Spleen (tissue), 11 donors: ENCODE measurements around the gene GAB4. TPM values are rescaled to one million over a fixed set of nuclear protein-coding genes. Genes with fewer than 3 reads are reported as not detected.

ENCODE experiments used
- DNase-seq: peaks from one replicate; pipeline ENCODE4 v3.0.0-alpha.2; 2020
- H3K27ac ChIP-seq, 8 donors: fragments of 200-600 bp; sonication (generic) in 7 of 8; 1 replicate in 4 of 8; 2 replicates in 4 of 8; pipeline versions ENCODE4 v1.5.0 to v1.8.0; 2016 to 2021; ENCODE audit warnings: inconsistent platforms in 4 of 8, mild to moderate bottlenecking in 4 of 8, moderate library complexity in 1 of 8
- H3K27me3 ChIP-seq, 7 donors: fragments of 200-600 bp; sonication (generic) in 6 of 7; replicated peaks in 1 of 7; 1 replicate in 4 of 7; 2 replicates in 3 of 7; pipeline versions ENCODE4 v1.5.0 to v1.8.0; 2016 to 2021; ENCODE audit warnings: inconsistent platforms in 3 of 7, mild to moderate bottlenecking in 1 of 7
- H3K36me3 ChIP-seq, 6 donors: fragments of 200-600 bp; sonication (generic) in 5 of 6; 1 replicate in 4 of 6; 2 replicates in 2 of 6; pipeline versions ENCODE4 v1.5.0 to v1.8.0; 2016 to 2021; ENCODE audit warnings: inconsistent platforms in 2 of 6
- H3K4me1 ChIP-seq, 6 donors: fragments of 200-600 bp; sonication (generic) in 5 of 6; 1 replicate in 3 of 6; 2 replicates in 3 of 6; pipeline versions ENCODE4 v1.5.0 to v1.8.0; 2016 to 2021; ENCODE audit warnings: inconsistent platforms in 3 of 6
- H3K4me3 ChIP-seq, 8 donors: fragments of 200-600 bp; sonication (generic) in 7 of 8; 1 replicate in 4 of 8; 2 replicates in 4 of 8; pipeline versions ENCODE4 v1.5.0 to v1.8.0; 2016 to 2021; ENCODE audit warnings: inconsistent platforms in 4 of 8, mild to moderate bottlenecking in 4 of 8, moderate library complexity in 2 of 8
- H3K9me3 ChIP-seq, 8 donors: fragments of 200-600 bp; sonication (generic) in 7 of 8; 1 replicate in 4 of 8; 2 replicates in 4 of 8; pipeline versions ENCODE4 v1.5.0 to v1.8.0; 2016 to 2021; ENCODE audit warnings: inconsistent platforms in 4 of 8
- POLR2A ChIP-seq, 3 donors: fragments of 450-650 bp; IDR thresholded peaks; one replicate each; pipeline ENCODE4 v1.5.1; 2017; ENCODE audit warnings: antibody characterized with exemption in 3 of 3, mild to moderate bottlenecking in 1 of 3
- POLR2AphosphoS5 ChIP-seq, 3 donors: sonication (generic); formaldehyde crosslinking; IDR thresholded peaks; one replicate each; pipeline ENCODE4 v1.5.1; 2017; ENCODE audit warnings: antibody characterized with exemption in 3 of 3
- WGBS, 5 donors: extraction: QIAGEN DNeasy Blood & Tissue Kit in 3 of 5; methylation state at CpG; one replicate each; pipeline versions ENCODE4 v1.1.5 to v1.1.7; 2013 to 2018; 5-methylcytosine and 5-hydroxymethylcytosine counted together
- intact Hi-C: fragments of 100-400 bp; cut with DNase I; formaldehyde crosslinking; loops from one replicate; pipeline ENCODE4 v1.15.0; 2023; ENCODE audit warnings: low total_unique reads
- polyA plus RNA-seq, 3 donors: library from polyadenylated mRNA; stranded (reverse); fragments of 200-250 nt; gene quantifications; one replicate each; pipeline ENCODE4 v1.2.1, GENCODE V29; 2013
- total RNA-seq, 7 donors: library from RNA; depleted of rRNA in 3 of 7; stranded (reverse); fragments of >200 nt in 3 of 7; fragmentation: NEBNext Ultra II Directional in 4 of 7; extraction: Animal tissue kit (Norgen Biotek cat#: 25700) in 4 of 7; gene quantifications; one replicate each; pipeline versions ENCODE4 v1.1.0 to v1.2.1, GENCODE V29; 2016 to 2021
- TF ChIP-seq, protein P1 (sequence below), 11 experiments: fragments of 200-600 bp in 7 of 11; fragments of 450-650 bp in 4 of 11; sonication (generic) in 4 of 11; IDR thresholded peaks in 8 of 11; conservative IDR thresholded peaks in 3 of 11; 1 replicate in 7 of 11; 2 replicates in 4 of 11; pipeline versions ENCODE4 v1.4.0 to v1.8.0; 2016 to 2021; ENCODE audit warnings: antibody characterized with exemption in 11 of 11, inconsistent platforms in 4 of 11, mild to moderate bottlenecking in 1 of 11
- donor health status: healthy with polysubstance abuse.
- donor health status: DM: no; HTN: no; CAD: no; lungs with moderate emphysema.
- donor health status: DM: no; HTN: no; CAD: no.
- donor health status: Bipolar disorder and iron deficiency.
- donor health status: healthy.
- donor health status: DM: no; HTN: no; CAD: no.
- donor health status: DM: yes; HTN: yes; CAD: no.

The GAB4 gene
- total and polyA plus RNA-seq, 10 donors, result 0.03 to 0.46 (median 0.25) TPM; not detected in 7

DNA sequence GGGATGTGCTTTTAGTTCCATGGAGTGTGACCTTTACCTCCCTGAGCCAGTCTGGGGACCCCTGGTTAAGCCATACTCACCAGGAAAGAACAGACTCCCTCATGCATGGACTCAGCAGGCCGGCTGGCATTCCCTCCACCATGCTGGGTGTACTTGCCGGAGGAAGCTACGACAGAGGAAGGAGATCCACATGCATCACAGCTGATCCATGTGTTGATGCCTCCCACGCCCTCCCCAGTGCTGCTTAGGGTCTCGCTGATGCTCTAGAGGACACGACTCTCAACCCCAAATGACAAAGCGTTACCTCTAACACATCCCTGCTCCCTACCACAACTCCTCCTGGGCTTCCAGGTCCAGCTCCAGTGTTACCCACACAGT lies 39.8 kb downstream of the GAB4 start:
- TF ChIP-seq, protein P1, sequence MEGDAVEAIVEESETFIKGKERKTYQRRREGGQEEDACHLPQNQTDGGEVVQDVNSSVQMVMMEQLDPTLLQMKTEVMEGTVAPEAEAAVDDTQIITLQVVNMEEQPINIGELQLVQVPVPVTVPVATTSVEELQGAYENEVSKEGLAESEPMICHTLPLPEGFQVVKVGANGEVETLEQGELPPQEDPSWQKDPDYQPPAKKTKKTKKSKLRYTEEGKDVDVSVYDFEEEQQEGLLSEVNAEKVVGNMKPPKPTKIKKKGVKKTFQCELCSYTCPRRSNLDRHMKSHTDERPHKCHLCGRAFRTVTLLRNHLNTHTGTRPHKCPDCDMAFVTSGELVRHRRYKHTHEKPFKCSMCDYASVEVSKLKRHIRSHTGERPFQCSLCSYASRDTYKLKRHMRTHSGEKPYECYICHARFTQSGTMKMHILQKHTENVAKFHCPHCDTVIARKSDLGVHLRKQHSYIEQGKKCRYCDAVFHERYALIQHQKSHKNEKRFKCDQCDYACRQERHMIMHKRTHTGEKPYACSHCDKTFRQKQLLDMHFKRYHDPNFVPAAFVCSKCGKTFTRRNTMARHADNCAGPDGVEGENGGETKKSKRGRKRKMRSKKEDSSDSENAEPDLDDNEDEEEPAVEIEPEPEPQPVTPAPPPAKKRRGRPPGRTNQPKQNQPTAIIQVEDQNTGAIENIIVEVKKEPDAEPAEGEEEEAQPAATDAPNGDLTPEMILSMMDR (IDR thresholded peaks at IDR 0.05 in 8 of 11, conservative IDR thresholded peaks at IDR 0.05 in 3 of 11), result no peak
- TF ChIP-seq POLR2A (IDR thresholded peaks at IDR 0.05) (no peak), POLR2AphosphoS5 (IDR thresholded peaks at IDR 0.05) (no peak)
- peaks cover 0 to 24% (median 0%) of the 10 kb centered on the region in 7 donors for H3K27me3 ChIP-seq
- H3K9me3 ChIP-seq, result no peaks in the 10 kb centered on the region
- no peak overlapping the region for H3K4me3 ChIP-seq
- no peaks in the 10 kb centered on the region for H3K4me1 ChIP-seq
- DNase-seq, result no peak
- no peak overlapping the region for H3K27ac ChIP-seq
- intact Hi-C loops, result no loop called here
- no peaks in the 10 kb centered on the region for H3K36me3 ChIP-seq
- WGBS, 5 donors, result 84 to 98% (median 87%) methylated on average over 4 to 7 of the region's 7 CpGs

DNA sequence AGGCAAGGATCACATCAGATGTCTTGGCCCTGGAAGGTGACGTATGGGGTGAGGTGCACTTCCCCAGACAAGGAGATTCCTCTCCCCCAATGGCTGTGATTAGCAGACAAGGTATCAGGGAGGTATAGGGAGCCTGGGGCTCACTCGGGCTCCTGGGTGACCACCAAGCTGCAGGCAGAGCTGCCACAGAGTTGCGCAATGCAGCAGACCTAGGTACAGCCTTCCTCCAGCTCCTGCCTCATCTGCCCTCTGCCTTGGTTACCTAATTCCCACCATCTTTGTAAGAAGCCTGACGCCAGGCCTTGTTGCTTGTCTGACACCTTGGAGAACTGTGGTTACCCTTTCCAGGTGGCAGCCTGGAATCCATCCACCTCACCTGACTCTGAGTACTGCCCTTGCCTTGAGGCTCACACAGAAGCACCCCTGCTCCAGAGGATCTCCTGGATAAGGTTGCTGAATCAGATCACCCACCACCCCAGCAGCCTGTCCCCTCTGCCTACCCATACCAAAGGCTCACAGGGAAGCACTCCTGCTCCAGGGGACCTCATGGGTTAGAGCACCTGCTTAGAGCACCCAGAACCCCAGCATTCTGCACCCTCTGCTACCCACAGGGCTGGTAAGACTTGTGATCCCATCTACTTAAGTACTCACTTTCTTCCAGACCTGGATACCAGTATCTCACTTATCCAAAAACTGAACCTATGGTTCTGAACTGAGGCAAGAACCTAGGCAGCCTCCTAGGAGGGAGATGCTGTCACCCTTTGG lies 40.4 kb downstream of the GAB4 start:
- Histone ChIP-seq H3K36me3 (no peaks in the 10 kb centered on the region), H3K4me3 (no peak overlapping the region), H3K4me1 (no peaks in the 10 kb centered on the region), H3K9me3 (no peaks in the 10 kb centered on the region), H3K27me3 (peaks cover 0 to 24% (median 0%) of the 10 kb centered on the region in 7 donors), H3K27ac (no peak overlapping the region)
- intact Hi-C loops, result no loop called here
- no peak for DNase-seq
- 72 to 92% (median 76%) methylated on average over 4 of the region's 4 CpGs for WGBS, 5 donors
- TF ChIP-seq POLR2AphosphoS5 (IDR thresholded peaks at IDR 0.05) (no peak), POLR2A (IDR thresholded peaks at IDR 0.05) (no peak)
- TF ChIP-seq, protein P1 (IDR thresholded peaks at IDR 0.05 in 8 of 11, conservative IDR thresholded peaks at IDR 0.05 in 3 of 11), result no peak

DNA sequence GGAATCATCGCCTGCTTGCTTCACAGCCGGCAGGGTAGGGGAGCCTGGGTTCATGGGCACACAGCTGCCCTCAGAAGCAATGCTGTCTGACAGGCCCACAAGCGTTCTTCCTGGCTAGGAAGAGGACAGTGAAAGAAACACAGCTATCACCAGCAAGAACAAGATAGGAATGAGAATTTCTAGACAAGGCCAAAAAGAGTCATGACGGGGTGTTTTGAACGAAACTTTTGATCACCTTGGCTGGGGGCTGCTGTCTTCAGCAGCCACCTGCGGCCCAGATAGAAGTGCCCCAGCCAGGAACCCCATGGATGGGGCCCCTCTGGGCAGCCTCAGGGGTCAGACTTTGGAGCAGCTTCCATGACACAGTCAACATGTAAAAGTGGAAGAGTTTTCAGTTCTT lies 41.8 kb downstream of the GAB4 start:
- no peak for TF ChIP-seq POLR2A (IDR thresholded peaks at IDR 0.05)
- no peaks in the 10 kb centered on the region for H3K9me3 ChIP-seq
- peaks cover 0 to 16% (median 0%) of the 10 kb centered on the region in 7 donors for H3K27me3 ChIP-seq
- H3K4me3 ChIP-seq, result no peak overlapping the region
- intact Hi-C loops, result no loop called here
- no peak for DNase-seq
- H3K36me3 ChIP-seq, result no peaks in the 10 kb centered on the region
- H3K4me1 ChIP-seq, result no peaks in the 10 kb centered on the region
- no peak overlapping the region for H3K27ac ChIP-seq
- WGBS, 5 donors, result 81 to 96% (median 88%) methylated on average over 6 of the region's 6 CpGs

DNA sequence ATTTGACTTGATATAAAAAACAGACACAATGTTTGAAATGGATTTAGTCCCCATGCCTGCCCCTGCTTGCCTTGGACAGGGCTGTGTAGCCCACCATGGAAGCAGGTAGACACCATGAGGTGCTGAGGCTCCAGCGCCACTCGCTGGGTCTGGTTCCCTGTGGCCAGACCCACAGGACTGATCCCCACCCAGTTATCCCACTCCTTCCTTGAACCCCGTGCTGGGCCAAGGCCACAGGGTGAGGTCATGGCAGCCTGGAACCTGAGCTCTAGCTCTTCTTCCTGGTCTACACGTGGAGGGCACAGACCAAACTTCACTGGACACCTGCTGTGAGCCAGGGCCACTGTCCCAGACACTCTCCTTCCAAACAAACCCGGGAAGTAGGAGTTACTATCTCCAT lies 42.5 kb downstream of the GAB4 start:
- DNase-seq, result no peak
- Histone ChIP-seq H3K27me3 (peaks cover 0 to 16% (median 0%) of the 10 kb centered on the region in 7 donors), H3K36me3 (no peaks in the 10 kb centered on the region), H3K27ac (no peak overlapping the region), H3K4me3 (no peak overlapping the region), H3K4me1 (no peaks in the 10 kb centered on the region), H3K9me3 (no peaks in the 10 kb centered on the region)
- intact Hi-C loops, result no loop called here
- TF ChIP-seq, protein P1 (IDR thresholded peaks at IDR 0.05 in 8 of 11, conservative IDR thresholded peaks at IDR 0.05 in 3 of 11), result no peak
- no peak for TF ChIP-seq POLR2A (IDR thresholded peaks at IDR 0.05)
- TF ChIP-seq POLR2AphosphoS5 (IDR thresholded peaks at IDR 0.05), result no peak
- 70 to 87% (median 72%) methylated on average over 5 of the region's 5 CpGs for WGBS, 5 donors
